Fibroblast of skin of abdomen (primary cell): ENCODE results near the gene RARS2.

ENCODE experiments used
- DNase-seq: peaks from one replicate; pipeline ENCODE4 v3.0.0-alpha.2; 2013

Gene RARS2

GRCh38 chr6:87573307-87574024, 16.3 kb downstream of the RARS2 start:
- no peak for DNase-seq

- no peak for DNase-seq
Measured at GRCh38 chr6:87572883-87573282, 16.9 kb downstream of the RARS2 start.

- DNase-seq: no peak
Measured at GRCh38 chr6:87572021-87572420, 17.8 kb downstream of the RARS2 start.

- peak; percentile 27 for DNase-seq
Measured at GRCh38 chr6:87561017-87561416, 28.8 kb downstream of the RARS2 start.

- peak; percentile 5 for DNase-seq
Measured at GRCh38 chr6:87558446-87558845, 31.3 kb downstream of the RARS2 start.

- no peak for DNase-seq
Measured at GRCh38 chr6:87555506-87555905, 34.3 kb downstream of the RARS2 start.

GRCh38 chr6:87553159-87553765, 36.5 kb downstream of the RARS2 start:
- DNase-seq: no peak

GRCh38 chr6:87551799-87552198, 38.0 kb downstream of the RARS2 start:
- no peak for DNase-seq

- no peak for DNase-seq
Measured at GRCh38 chr6:87544474-87544735, 45.4 kb downstream of the RARS2 start.

- no peak for DNase-seq
Measured at GRCh38 chr6:87543696-87544473, 45.9 kb downstream of the RARS2 start.

GRCh38 chr6:87541744-87542143, 48.0 kb downstream of the RARS2 start:
- no peak for DNase-seq

- no peak for DNase-seq
Measured at GRCh38 chr6:87541041-87541440, 48.7 kb downstream of the RARS2 start.

GRCh38 chr6:87540539-87540938, 49.2 kb downstream of the RARS2 start:
- DNase-seq: no peak

- no peak for DNase-seq
Measured at GRCh38 chr6:87539554-87539953, 50.2 kb downstream of the RARS2 start.

GRCh38 chr6:87538510-87539260, 51.1 kb downstream of the RARS2 start:
- no peak for DNase-seq

- DNase-seq: no peak
Measured at GRCh38 chr6:87534377-87535047, 55.3 kb downstream of the RARS2 start.

- DNase-seq: no peak
Measured at GRCh38 chr6:87529221-87529620, 60.6 kb downstream of the RARS2 start.

- DNase-seq: no peak
Measured at GRCh38 chr6:87522686-87523085, 67.1 kb downstream of the RARS2 start.

- no peak for DNase-seq
Measured at GRCh38 chr6:87518453-87518852, 71.3 kb downstream of the RARS2 start.

- no peak for DNase-seq
Measured at GRCh38 chr6:87514831-87515230, 75.0 kb downstream of the RARS2 start.

- peak; percentile 30 for DNase-seq
Measured at GRCh38 chr6:87504441-87504840, 85.3 kb downstream of the RARS2 start.

GRCh38 chr6:87501809-87502572, 87.8 kb downstream of the RARS2 start:
- DNase-seq: no peak
